ENCODE results near the gene POM121L2.

Gene POM121L2

GRCh38 chr6:27290065-27290849, 21.8 kb downstream of the POM121L2 start:
- Histone ChIP-seq H3K9me3 (ENCODE audit: low read length) (no peaks in the 10 kb centered on the region), H3K27ac (ENCODE audit: low read depth, low read length) (no peak overlapping the region), H3K36me3 (ENCODE audit: insufficient read depth, low read length) (no peaks in the 10 kb centered on the region), H3K4me3 (ENCODE audit: low read depth in 1 of 2, low read length in 2 of 2) (no peak overlapping the region), H3K9ac (ENCODE audit: low read length) (no peak overlapping the region), H3K4me1 (ENCODE audit: insufficient read depth, low read length) (no peaks in the 10 kb centered on the region), H3K27me3 (ENCODE audit: control insufficient read depth in 1 of 2, insufficient read depth in 2 of 2, low read length in 2 of 2) (peaks cover 52 to 72% of the 10 kb centered on the region in 2 donors)

DNA sequence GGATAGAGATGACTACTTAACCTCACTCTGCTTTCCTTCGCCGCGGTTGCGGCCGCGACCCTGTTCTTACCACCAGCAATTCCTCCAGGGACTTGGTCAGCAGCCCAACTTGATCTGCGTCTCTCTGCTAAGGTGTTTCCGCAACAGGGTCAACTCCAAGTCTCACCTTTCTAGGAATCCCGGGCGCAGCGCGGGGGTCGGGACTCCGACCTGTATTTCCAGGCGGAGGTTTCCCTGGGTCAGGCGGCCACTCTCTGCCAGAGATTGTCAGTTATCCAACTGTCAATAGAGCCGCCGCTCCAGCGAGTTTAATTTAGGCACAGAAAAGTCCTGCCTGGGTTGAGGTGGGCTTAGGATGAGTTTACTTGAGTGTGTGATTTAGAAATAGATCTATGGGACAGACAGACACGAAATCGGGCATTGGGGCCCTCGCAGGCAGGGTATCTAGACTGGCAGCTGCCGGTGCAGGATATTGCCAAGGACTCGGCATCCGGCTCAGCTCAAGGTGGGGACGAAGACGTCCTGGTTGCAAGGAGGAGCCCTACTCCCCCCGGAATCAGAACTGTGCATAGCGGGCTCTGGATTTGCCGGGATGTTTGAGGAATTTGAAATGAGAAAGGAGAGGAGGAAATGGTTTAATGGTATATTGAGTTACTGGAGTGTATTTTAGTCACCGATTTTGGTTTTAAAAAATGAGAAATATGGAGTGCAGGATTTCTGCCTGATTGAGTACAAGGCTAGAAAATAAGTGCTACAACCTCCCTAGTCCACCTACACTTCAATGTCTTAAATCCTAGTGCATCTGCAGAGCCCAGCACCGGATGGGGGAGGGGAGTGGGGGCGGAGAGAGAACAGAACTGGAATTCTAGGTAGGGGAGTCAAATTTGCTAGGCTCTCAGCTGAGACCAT, 23.7 kb downstream of the POM121L2 start:
- no peak overlapping the region for H3K9ac ChIP-seq (ENCODE audit: low read length)
- no peaks in the 10 kb centered on the region for H3K9me3 ChIP-seq (ENCODE audit: low read length)
- H3K27me3 ChIP-seq (ENCODE audit: control insufficient read depth in 1 of 2, insufficient read depth in 2 of 2, low read length in 2 of 2): peaks cover 52 to 68% of the 10 kb centered on the region in 2 donors
- H3K4me1 ChIP-seq (ENCODE audit: insufficient read depth, low read length): no peaks in the 10 kb centered on the region
- H3K4me3 ChIP-seq (ENCODE audit: low read depth in 1 of 2, low read length in 2 of 2): no peak overlapping the region
- no peak overlapping the region for H3K27ac ChIP-seq (ENCODE audit: low read depth, low read length)
- H3K36me3 ChIP-seq (ENCODE audit: insufficient read depth, low read length): no peaks in the 10 kb centered on the region

DNA sequence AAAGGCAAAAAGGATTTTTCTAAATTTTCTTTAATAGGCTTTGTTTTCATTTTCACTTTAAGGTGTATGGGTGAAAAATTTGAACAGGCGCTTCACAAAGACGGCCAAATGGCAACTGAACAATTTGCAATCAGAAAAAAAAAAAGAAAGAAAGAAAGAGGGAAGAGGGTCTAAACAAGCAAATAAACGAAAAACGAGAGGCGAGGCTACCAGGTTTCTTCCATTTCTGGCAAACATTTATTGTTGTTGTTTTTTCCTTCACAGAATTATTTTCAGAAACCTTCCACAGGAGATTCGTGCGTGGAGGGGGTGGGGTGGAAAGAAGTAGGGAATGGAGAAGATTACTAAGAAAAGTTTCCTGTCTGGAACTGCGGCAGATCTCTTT, 24.3 kb downstream of the POM121L2 start:
- H3K4me3 ChIP-seq (ENCODE audit: low read depth in 1 of 2, low read length in 2 of 2): no peak overlapping the region
- H3K9me3 ChIP-seq (ENCODE audit: low read length): peaks cover 4% of the 10 kb centered on the region
- no peak overlapping the region for H3K27ac ChIP-seq (ENCODE audit: low read depth, low read length)
- no peak overlapping the region for H3K9ac ChIP-seq (ENCODE audit: low read length)
- no peaks in the 10 kb centered on the region for H3K4me1 ChIP-seq (ENCODE audit: insufficient read depth, low read length)
- peaks cover 59 to 70% of the 10 kb centered on the region in 2 donors for H3K27me3 ChIP-seq (ENCODE audit: control insufficient read depth in 1 of 2, insufficient read depth in 2 of 2, low read length in 2 of 2)
- no peaks in the 10 kb centered on the region for H3K36me3 ChIP-seq (ENCODE audit: insufficient read depth, low read length)

DNA sequence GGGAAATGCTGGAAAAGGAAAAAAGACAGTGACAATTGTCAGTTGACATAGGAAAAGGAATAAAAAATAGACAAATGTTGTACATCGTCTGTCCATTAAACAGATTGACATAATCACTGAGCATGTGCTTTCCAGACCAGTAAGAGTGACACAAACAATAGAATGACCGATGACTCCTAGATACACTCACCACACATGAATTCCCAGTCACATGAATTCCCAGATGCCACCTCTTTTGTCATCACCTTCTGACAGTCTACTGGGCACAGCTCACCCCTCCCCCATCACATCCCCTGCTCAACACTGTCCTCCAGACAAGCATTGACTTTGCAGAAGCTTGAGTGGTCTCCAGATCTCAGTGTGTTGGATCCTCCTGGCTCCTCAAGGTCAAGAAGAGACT, 25.9 kb downstream of the POM121L2 start:
- Histone ChIP-seq H3K27ac (ENCODE audit: low read depth, low read length) (no peak overlapping the region), H3K9ac (ENCODE audit: low read length) (no peak overlapping the region), H3K4me3 (ENCODE audit: low read depth in 1 of 2, low read length in 2 of 2) (no peak overlapping the region), H3K4me1 (ENCODE audit: insufficient read depth, low read length) (no peaks in the 10 kb centered on the region), H3K9me3 (ENCODE audit: low read length) (peaks cover 6% of the 10 kb centered on the region), H3K36me3 (ENCODE audit: insufficient read depth, low read length) (no peaks in the 10 kb centered on the region), H3K27me3 (ENCODE audit: control insufficient read depth in 1 of 2, insufficient read depth in 2 of 2, low read length in 2 of 2) (peaks cover 66 to 73% of the 10 kb centered on the region in 2 donors)

GRCh38 chr6:27283279-27283678, 28.8 kb downstream of the POM121L2 start:
- H3K36me3 ChIP-seq (ENCODE audit: insufficient read depth, low read length): no peaks in the 10 kb centered on the region
- H3K4me3 ChIP-seq (ENCODE audit: low read depth in 1 of 2, low read length in 2 of 2): no peak overlapping the region
- H3K27ac ChIP-seq (ENCODE audit: low read depth, low read length): no peak overlapping the region
- peaks cover 6% of the 10 kb centered on the region for H3K9me3 ChIP-seq (ENCODE audit: low read length)
- peaks cover 65% of the 10 kb centered on the region in 2 donors for H3K27me3 ChIP-seq (ENCODE audit: control insufficient read depth in 1 of 2, insufficient read depth in 2 of 2, low read length in 2 of 2)
- no peak overlapping the region for H3K9ac ChIP-seq (ENCODE audit: low read length)
- H3K4me1 ChIP-seq (ENCODE audit: insufficient read depth, low read length): peaks cover 3% of the 10 kb centered on the region

- peaks cover 6% of the 10 kb centered on the region for H3K9me3 ChIP-seq (ENCODE audit: low read length)
- peaks cover 3% of the 10 kb centered on the region for H3K4me1 ChIP-seq (ENCODE audit: insufficient read depth, low read length)
- H3K27me3 ChIP-seq (ENCODE audit: control insufficient read depth in 1 of 2, insufficient read depth in 2 of 2, low read length in 2 of 2): peaks cover 58 to 62% of the 10 kb centered on the region in 2 donors
Observed at GRCh38 chr6:27281569-27281968, 30.5 kb downstream of the POM121L2 start.

GRCh38 chr6:27281105-27281539, 31.0 kb downstream of the POM121L2 start:
- Histone ChIP-seq H3K9ac (ENCODE audit: low read length) (no peak overlapping the region), H3K27me3 (ENCODE audit: control insufficient read depth in 1 of 2, insufficient read depth in 2 of 2, low read length in 2 of 2) (peaks cover 55 to 61% of the 10 kb centered on the region in 2 donors), H3K9me3 (ENCODE audit: low read length) (peaks cover 6% of the 10 kb centered on the region), H3K36me3 (ENCODE audit: insufficient read depth, low read length) (no peaks in the 10 kb centered on the region), H3K4me1 (ENCODE audit: insufficient read depth, low read length) (peaks cover 3% of the 10 kb centered on the region), H3K4me3 (ENCODE audit: low read depth in 1 of 2, low read length in 2 of 2) (no peak overlapping the region), H3K27ac (ENCODE audit: low read depth, low read length) (no peak overlapping the region)

More at GRCh38 chr6:27281569-27281968, 30.5 kb downstream of the POM121L2 start:
- no peak overlapping the region for H3K9ac ChIP-seq (ENCODE audit: low read length)
- H3K4me3 ChIP-seq (ENCODE audit: low read depth in 1 of 2, low read length in 2 of 2): no peak overlapping the region
- no peaks in the 10 kb centered on the region for H3K36me3 ChIP-seq (ENCODE audit: insufficient read depth, low read length)
- no peak overlapping the region for H3K27ac ChIP-seq (ENCODE audit: low read depth, low read length)

- Histone ChIP-seq H3K4me1 (ENCODE audit: insufficient read depth, low read length) (peaks cover 3% of the 10 kb centered on the region), H3K36me3 (ENCODE audit: insufficient read depth, low read length) (no peaks in the 10 kb centered on the region), H3K27me3 (ENCODE audit: control insufficient read depth in 1 of 2, insufficient read depth in 2 of 2, low read length in 2 of 2) (peaks cover 56 to 57% of the 10 kb centered on the region in 2 donors), H3K27ac (ENCODE audit: low read depth, low read length) (no peak overlapping the region), H3K9me3 (ENCODE audit: low read length) (peaks cover 6% of the 10 kb centered on the region), H3K9ac (ENCODE audit: low read length) (no peak overlapping the region), H3K4me3 (ENCODE audit: low read depth in 1 of 2, low read length in 2 of 2) (no peak overlapping the region)
Observed at GRCh38 chr6:27280540-27281000, 31.5 kb downstream of the POM121L2 start.

DNA sequence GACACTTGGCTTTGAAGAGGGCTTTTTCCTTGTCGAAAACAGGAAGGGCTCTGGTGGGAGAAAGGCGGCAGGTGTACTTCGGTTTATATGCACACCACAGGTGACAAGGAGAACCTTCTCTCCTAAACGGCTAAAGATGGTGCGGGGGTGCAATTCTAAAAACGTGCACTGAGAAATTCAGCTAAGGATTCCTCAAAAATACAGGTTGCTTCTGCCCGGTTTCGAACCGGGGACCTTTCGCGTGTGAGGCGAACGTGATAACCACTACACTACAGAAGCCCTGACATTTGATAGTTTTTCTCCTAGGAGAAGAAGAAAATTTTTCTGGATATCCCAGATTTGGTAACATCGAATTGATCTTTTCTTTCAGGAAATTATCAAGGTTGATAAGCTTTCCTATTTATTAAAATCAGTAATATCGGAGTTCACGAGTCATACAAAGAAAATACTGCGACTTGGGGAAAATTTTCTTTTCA, 32.0 kb downstream of the POM121L2 start:
- Histone ChIP-seq H3K9ac (ENCODE audit: low read length) (no peak overlapping the region), H3K4me1 (ENCODE audit: insufficient read depth, low read length) (peaks cover 3% of the 10 kb centered on the region), H3K36me3 (ENCODE audit: insufficient read depth, low read length) (no peaks in the 10 kb centered on the region), H3K4me3 (ENCODE audit: low read depth in 1 of 2, low read length in 2 of 2) (no peak overlapping the region), H3K9me3 (ENCODE audit: low read length) (peaks cover 6% of the 10 kb centered on the region), H3K27me3 (ENCODE audit: control insufficient read depth in 1 of 2, insufficient read depth in 2 of 2, low read length in 2 of 2) (peaks cover 55 to 60% of the 10 kb centered on the region in 2 donors), H3K27ac (ENCODE audit: low read depth, low read length) (no peak overlapping the region)

DNA sequence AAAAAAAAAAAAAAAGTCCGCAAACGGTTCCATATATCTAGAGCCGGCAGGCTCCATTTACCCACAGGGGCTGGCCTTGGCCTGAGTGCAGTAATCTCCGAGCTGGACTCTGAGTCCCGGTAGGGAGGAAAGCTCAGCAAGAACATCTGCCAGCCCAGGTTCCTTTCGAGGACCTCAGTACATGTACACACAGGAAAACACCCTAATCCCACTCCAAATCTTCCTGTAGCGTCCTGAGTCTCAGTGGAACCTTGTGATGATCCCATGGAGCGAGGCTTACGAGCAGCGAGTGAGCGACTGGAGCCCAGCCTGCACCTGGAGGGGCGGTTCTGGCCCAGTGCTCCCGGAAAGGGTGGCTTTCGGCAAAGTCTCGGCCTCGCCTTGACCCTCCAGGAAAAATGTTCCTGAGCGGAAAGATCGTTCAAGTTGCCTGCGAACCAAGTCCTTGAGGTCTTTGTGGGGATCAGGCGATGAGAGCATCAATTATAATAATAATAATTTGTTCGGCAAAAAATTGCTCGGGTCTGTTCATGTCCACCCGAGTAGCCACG, 32.5 kb downstream of the POM121L2 start:
- Histone ChIP-seq H3K9me3 (ENCODE audit: low read length) (peaks cover 6% of the 10 kb centered on the region), H3K36me3 (ENCODE audit: insufficient read depth, low read length) (no peaks in the 10 kb centered on the region), H3K27me3 (ENCODE audit: control insufficient read depth in 1 of 2, insufficient read depth in 2 of 2, low read length in 2 of 2) (peaks cover 59 to 65% of the 10 kb centered on the region in 2 donors), H3K4me3 (ENCODE audit: low read depth in 1 of 2, low read length in 2 of 2) (no peak overlapping the region), H3K9ac (ENCODE audit: low read length) (no peak overlapping the region), H3K27ac (ENCODE audit: low read depth, low read length) (no peak overlapping the region), H3K4me1 (ENCODE audit: insufficient read depth, low read length) (peaks cover 3% of the 10 kb centered on the region)
